WTC11 (cell line): ENCODE data around the gene GDPD3. TPM values are rescaled to one million over a fixed set of nuclear protein-coding genes. Genes with fewer than 3 reads are reported as not detected.
A peak's percentile ranks its signal among the peaks of the same experiment; 100 is the strongest.

Source experiments
- ATAC-seq: fragments of 200-7000 bp; cut with Tn5 transposase; 2 replicates; pipeline ENCODE4 v1.10.0; 2021; ENCODE audit warnings: mild to moderate bottlenecking, moderate library complexity
- CTCF ChIA-PET: fragments of 300-600 bp; sonication (Branson Sonifier 250); formaldehyde crosslinking; loops from one replicate; lab custom pipeline; 2021; ENCODE audit warnings: antibody characterized with exemption; lab: Charles Lee
- POLR2A ChIA-PET: fragments of 350-600 bp; sonication (Branson Sonifier 250); formaldehyde crosslinking; loops from one replicate; lab custom pipeline; 2021; ENCODE audit warnings: antibody characterized with exemption; lab: Charles Lee
- DNase-seq: peaks from one replicate; pipeline ENCODE4 v3.0.0; 2021; ENCODE audit warnings: low spot score
- H3K27ac Mint-ChIP-seq: 2 replicates; pipeline ENCODE4 v1.8.0; 2021; ENCODE audit warnings: mixed read lengths
- H3K27me3 Mint-ChIP-seq: 2 replicates; pipeline ENCODE4 v1.8.0; 2021; ENCODE audit warnings: low read depth, mild to moderate bottlenecking, moderate library complexity, mixed read lengths
- H3K36me3 Mint-ChIP-seq: 2 replicates; pipeline ENCODE4 v1.8.0; 2021; ENCODE audit warnings: mixed read lengths
- H3K4me1 Mint-ChIP-seq: 2 replicates; pipeline ENCODE4 v1.8.0; 2022; ENCODE audit warnings: mixed read lengths
- H3K4me3 Mint-ChIP-seq: 2 replicates; pipeline ENCODE4 v1.8.0; 2021; ENCODE audit warnings: mild to moderate bottlenecking, moderate library complexity, mixed read lengths
- H3K9me3 Mint-ChIP-seq: 2 replicates; pipeline ENCODE4 v1.8.0; 2021; ENCODE audit warnings: mixed read lengths
- AFF4 ChIP-seq: sonication (generic); formaldehyde crosslinking; IDR thresholded peaks from 2 replicates; pipeline ENCODE4 v1.8.1; 2023; ENCODE audit warnings: mild to moderate bottlenecking, missing genetic modification reagents, borderline replicate concordance
- ATF1 ChIP-seq: sonication (generic); formaldehyde crosslinking; IDR thresholded peaks from 2 replicates; pipeline ENCODE4 v1.8.1; 2023; ENCODE audit warnings: mild to moderate bottlenecking, moderate library complexity, missing genetic modification reagents
- ATF3 ChIP-seq: sonication (generic); formaldehyde crosslinking; conservative IDR thresholded peaks from 2 replicates; pipeline ENCODE4 v1.8.1; 2022; ENCODE audit warnings: mild to moderate bottlenecking, missing genetic modification reagents
- CREB1 ChIP-seq: sonication (generic); formaldehyde crosslinking; IDR thresholded peaks from 2 replicates; pipeline ENCODE4 v1.8.0; 2023; ENCODE audit warnings: mild to moderate bottlenecking, missing genetic modification reagents
- ESRRA ChIP-seq: sonication (generic); formaldehyde crosslinking; IDR thresholded peaks from 2 replicates; pipeline ENCODE4 v1.8.1; 2022; ENCODE audit warnings: mild to moderate bottlenecking, missing genetic modification reagents, borderline replicate concordance
- GTF2I ChIP-seq: fragments of 250-450 bp; sonication (Bioruptor Pico); conservative IDR thresholded peaks from 2 replicates; pipeline ENCODE4 v1.4.0; 2021; ENCODE audit warnings: mild to moderate bottlenecking
- HMGXB4 ChIP-seq: sonication (generic); formaldehyde crosslinking; IDR thresholded peaks from 2 replicates; pipeline ENCODE4 v1.8.1; 2023; ENCODE audit warnings: mild to moderate bottlenecking, moderate library complexity, missing genetic modification reagents
- JUN ChIP-seq: sonication (generic); formaldehyde crosslinking; IDR thresholded peaks from 2 replicates; pipeline ENCODE4 v1.8.0; 2023; ENCODE audit warnings: mild to moderate bottlenecking, missing genetic modification reagents
- MAX ChIP-seq: sonication (generic); formaldehyde crosslinking; IDR thresholded peaks from 2 replicates; pipeline ENCODE4 v1.8.0; 2022; ENCODE audit warnings: mild to moderate bottlenecking, missing genetic modification reagents
- MXD4 ChIP-seq: fragments of 250-450 bp; sonication (Bioruptor Pico); IDR thresholded peaks from 2 replicates; pipeline ENCODE4 v1.8.0; 2021; ENCODE audit warnings: mild to moderate bottlenecking, moderate library complexity, borderline replicate concordance
- NFE2L1 ChIP-seq: sonication (generic); formaldehyde crosslinking; IDR thresholded peaks from 2 replicates; pipeline ENCODE4 v1.8.1; 2023; ENCODE audit warnings: missing genetic modification reagents
- NR1H2 ChIP-seq: sonication (generic); formaldehyde crosslinking; IDR thresholded peaks from 2 replicates; pipeline ENCODE4 v1.9.0; 2021; ENCODE audit warnings: mild to moderate bottlenecking, moderate library complexity, missing genetic modification reagents
- RORB ChIP-seq: fragments of 250-450 bp; sonication (Bioruptor Pico); IDR thresholded peaks from 2 replicates; pipeline ENCODE4 v1.9.0; 2021; ENCODE audit warnings: mild to moderate bottlenecking
- SMAD3 ChIP-seq: sonication (generic); formaldehyde crosslinking; IDR thresholded peaks from 2 replicates; pipeline ENCODE4 v1.8.0; 2022; ENCODE audit warnings: missing genetic modification reagents, mild to moderate bottlenecking, borderline replicate concordance
- SMAD4 ChIP-seq: sonication (generic); formaldehyde crosslinking; IDR thresholded peaks from 2 replicates; pipeline ENCODE4 v1.8.0; 2022; ENCODE audit warnings: mild to moderate bottlenecking, missing genetic modification reagents
- TP53 ChIP-seq: sonication (generic); formaldehyde crosslinking; IDR thresholded peaks from 2 replicates; pipeline ENCODE4 v1.8.1; 2023; ENCODE audit warnings: mild to moderate bottlenecking, missing genetic modification reagents
- ZBTB43 ChIP-seq: sonication (generic); formaldehyde crosslinking; IDR thresholded peaks from 2 replicates; pipeline ENCODE4 v1.8.1; 2023; ENCODE audit warnings: mild to moderate bottlenecking, missing genetic modification reagents
- ZNF121 ChIP-seq: sonication (generic); formaldehyde crosslinking; IDR thresholded peaks from 2 replicates; pipeline ENCODE4 v1.8.0; 2023; ENCODE audit warnings: missing genetic modification reagents
- ZNF138 ChIP-seq: sonication (generic); formaldehyde crosslinking; conservative IDR thresholded peaks from 2 replicates; pipeline ENCODE4 v1.8.1; 2022; ENCODE audit warnings: mild to moderate bottlenecking, moderate library complexity, missing genetic modification reagents
- ZNF263 ChIP-seq: sonication (generic); formaldehyde crosslinking; IDR thresholded peaks from 2 replicates; pipeline ENCODE4 v1.8.1; 2022; ENCODE audit warnings: low read depth, mild to moderate bottlenecking, moderate library complexity, missing genetic modification reagents
- ZNF317 ChIP-seq: sonication (generic); formaldehyde crosslinking; IDR thresholded peaks from 2 replicates; pipeline ENCODE4 v1.8.1; 2023; ENCODE audit warnings: low read depth, mild to moderate bottlenecking, moderate library complexity, missing genetic modification reagents, borderline replicate concordance
- ZNF396 ChIP-seq: fragments of 250-450 bp; sonication (Bioruptor Pico); IDR thresholded peaks from 2 replicates; pipeline ENCODE4 v1.8.0; 2021; ENCODE audit warnings: mild to moderate bottlenecking, moderate library complexity, borderline replicate concordance
- ZNF532 ChIP-seq: fragments of 250-450 bp; sonication (Bioruptor Pico); IDR thresholded peaks from 2 replicates; pipeline ENCODE4 v1.9.0; 2021; ENCODE audit warnings: mild to moderate bottlenecking, borderline replicate concordance
- ZSCAN18 ChIP-seq: fragments of 250-450 bp; sonication (Bioruptor Pico); IDR thresholded peaks from 2 replicates; pipeline ENCODE4 v2.1.2; 2022; ENCODE audit warnings: mild to moderate bottlenecking, moderate library complexity
- total RNA-seq: library from RNA; stranded (reverse); gene quantifications from 3 replicates; pipeline ENCODE4 v1.2.3, GENCODE V29; 2021

Gene GDPD3
- total RNA-seq, 1 experiment from 2014 or later = 2.5 TPM

GRCh38 chr16:30124985-30125379 is 11.6 kb upstream of the GDPD3 start (continued):
- no peak for TF ChIP-seq ZNF532 (CRISPR knock-in tag)
- TF ChIP-seq ESRRA = no peak
- no peak for TF ChIP-seq SMAD3 (CRISPR knock-in tag)
- no peak for TF ChIP-seq TP53 (CRISPR knock-in tag)
- no peak for TF ChIP-seq GTF2I (CRISPR knock-in tag)
- TF ChIP-seq ATF1 (CRISPR knock-in tag) = no peak
- TF ChIP-seq SMAD4 (CRISPR knock-in tag) = no peak
- no peak for TF ChIP-seq MXD4 (CRISPR knock-in tag)
- TF ChIP-seq NR1H2 (CRISPR knock-in tag) = no peak

- Mint-ChIP-seq H3K27ac (no peak overlapping the region), H3K9me3 (no peaks in the 10 kb centered on the region), H3K4me1 (peaks cover 5% of the 10 kb centered on the region), H3K27me3 (peaks cover 24% of the 10 kb centered on the region), H3K4me3 (peak overlapping the region; percentile 81), H3K36me3 (0 out of 2 replicates have a peak, but pooled peaks cover 3% of the 10 kb centered on the region)
- ChIA-PET CTCF (interaction anchor here (1.2 to 2.9 kb wide), 3 partner anchors 10 to 31 kb away, joined by 3 to 27 read pairs (median 8); partner anchors contain the start of gene TBX6), POLR2A (no interaction called here)
- peak; percentile 58 for ATAC-seq
- peak; percentile 57 for DNase-seq
- no peak for TF ChIP-seq JUN
- TF ChIP-seq ZNF263 (CRISPR knock-in tag) = no peak
- TF ChIP-seq ATF3 = no peak
- no peak for TF ChIP-seq ZNF317 (CRISPR knock-in tag)
- no peak for TF ChIP-seq NR1H2 (CRISPR knock-in tag)
- TF ChIP-seq AFF4 = no peak
- TF ChIP-seq ZNF138 (CRISPR knock-in tag) = no peak
- TF ChIP-seq CREB1 = no peak
- no peak for TF ChIP-seq NFE2L1 (CRISPR knock-in tag)
- TF ChIP-seq ZBTB43 = no peak
- no peak for TF ChIP-seq MAX (CRISPR knock-in tag)
- TF ChIP-seq RORB (CRISPR knock-in tag) = no peak
- TF ChIP-seq ZNF121 = no peak
- no peak for TF ChIP-seq ZSCAN18
- TF ChIP-seq ZNF396 = no peak
- no peak for TF ChIP-seq HMGXB4 (CRISPR knock-in tag)
- TF ChIP-seq GTF2I (CRISPR knock-in tag) = no peak
Measured at GRCh38 chr16:30122604-30123160, 9.3 kb upstream of the GDPD3 start.
